ENCODE data around the gene CREG2. TPM values are rescaled to one million over a fixed set of nuclear protein-coding genes. Genes with fewer than 3 reads are reported as not detected.
"Not testable (repeated sequence)": the region's sequence is repeated elsewhere in the genome, so short reads cannot be mapped to it uniquely, and the experiment has no call there.

Gene CREG2
- total and polyA plus RNA-seq, 2 experiments from 2014 or later: 0.15 to 0.22 TPM

GRCh38 chr2:101356521-101356920 lies 30.8 kb downstream of the CREG2 start:
- H3K4me2 ChIP-seq (ENCODE audit: unreplicated experiment): no peak overlapping the region
- H3K4me3 ChIP-seq: no peak overlapping the region
- in situ Hi-C loops (cut with MboI): no loop called here
- H3K27me3 ChIP-seq (replicated peaks; ENCODE audit: insufficient read depth): no peaks in the 10 kb centered on the region
- TF ChIP-seq EZH2 (IDR thresholded peaks at IDR 0.05; ENCODE audit: insufficient read depth, poor library complexity, severe bottlenecking): no peak
- TF ChIP-seq EZH2phosphoT487 (IDR thresholded peaks at IDR 0.05; ENCODE audit: insufficient read depth, low read depth): no peak
- no peak overlapping the region for H3K9ac ChIP-seq
- no peaks in the 10 kb centered on the region for H4K20me1 ChIP-seq (ENCODE audit: insufficient read depth)
- 37 to 48% methylated on average over 2 of the region's 2 CpGs for WGBS, 2 experiments (ENCODE audit: low coverage in 1 of 2, low lambda C conversion rate in 2 of 2, missing lambda C conversion rate in 2 of 2)
- peak; percentile 55 for DNase-seq
- no peaks in the 10 kb centered on the region for H3F3A ChIP-seq (ENCODE audit: insufficient read depth)
- H2AFZ ChIP-seq: no peak overlapping the region
- H3K9me3 ChIP-seq (ENCODE audit: low read depth): no peaks in the 10 kb centered on the region
- H3K27ac ChIP-seq: no peak overlapping the region
- no peaks in the 10 kb centered on the region for H3K36me3 ChIP-seq (ENCODE audit: low read depth)
- H3K79me2 ChIP-seq (ENCODE audit: insufficient read depth): no peaks in the 10 kb centered on the region
- H3K4me1 ChIP-seq (ENCODE audit: insufficient read depth): peaks cover 10% of the 10 kb centered on the region
- H3K9me2 ChIP-seq (ENCODE audit: insufficient read depth): no peaks in the 10 kb centered on the region

GRCh38 chr2:101356055-101356454 lies 31.2 kb downstream of the CREG2 start:
- no peak overlapping the region for H3K4me3 ChIP-seq
- no peak overlapping the region for H3K9ac ChIP-seq
- DNase-seq: no peak
- in situ Hi-C loops (cut with MboI): no loop called here
- H3K79me2 ChIP-seq (ENCODE audit: insufficient read depth): no peaks in the 10 kb centered on the region
- peaks cover 10% of the 10 kb centered on the region for H3K4me1 ChIP-seq (ENCODE audit: insufficient read depth)
- H4K20me1 ChIP-seq (ENCODE audit: insufficient read depth): no peaks in the 10 kb centered on the region
- no peak overlapping the region for H2AFZ ChIP-seq
- H3K4me2 ChIP-seq (ENCODE audit: unreplicated experiment): no peak overlapping the region
- 77% methylated on average over 6 of the region's 6 CpGs for WGBS, 2 experiments (ENCODE audit: low coverage in 1 of 2, low lambda C conversion rate in 2 of 2, missing lambda C conversion rate in 2 of 2)
- TF ChIP-seq EZH2phosphoT487 (IDR thresholded peaks at IDR 0.05; ENCODE audit: insufficient read depth, low read depth) (no peak), EZH2 (IDR thresholded peaks at IDR 0.05; ENCODE audit: insufficient read depth, poor library complexity, severe bottlenecking) (no peak)
- no peaks in the 10 kb centered on the region for H3K9me2 ChIP-seq (ENCODE audit: insufficient read depth)
- no peak overlapping the region for H3K27ac ChIP-seq
- no peaks in the 10 kb centered on the region for H3K9me3 ChIP-seq (ENCODE audit: low read depth)
- H3F3A ChIP-seq (ENCODE audit: insufficient read depth): no peaks in the 10 kb centered on the region
- no peaks in the 10 kb centered on the region for H3K36me3 ChIP-seq (ENCODE audit: low read depth)
- H3K27me3 ChIP-seq (replicated peaks; ENCODE audit: insufficient read depth): no peaks in the 10 kb centered on the region

GRCh38 chr2:101355401-101356054 lies 31.8 kb downstream of the CREG2 start:
- Histone ChIP-seq H3K4me3 (no peak overlapping the region), H3F3A (ENCODE audit: insufficient read depth) (no peaks in the 10 kb centered on the region), H3K79me2 (ENCODE audit: insufficient read depth) (no peaks in the 10 kb centered on the region), H3K4me2 (ENCODE audit: unreplicated experiment) (no peak overlapping the region), H3K27ac (no peak overlapping the region), H3K9ac (no peak overlapping the region), H2AFZ (no peak overlapping the region), H3K27me3 (replicated peaks; ENCODE audit: insufficient read depth) (no peaks in the 10 kb centered on the region), H3K9me2 (ENCODE audit: insufficient read depth) (no peaks in the 10 kb centered on the region), H3K9me3 (ENCODE audit: low read depth) (no peaks in the 10 kb centered on the region), H3K36me3 (ENCODE audit: low read depth) (no peaks in the 10 kb centered on the region), H4K20me1 (ENCODE audit: insufficient read depth) (no peaks in the 10 kb centered on the region), H3K4me1 (ENCODE audit: insufficient read depth) (peaks cover 10% of the 10 kb centered on the region)
- in situ Hi-C loops (cut with MboI): no loop called here
- TF ChIP-seq EZH2phosphoT487 (IDR thresholded peaks at IDR 0.05; ENCODE audit: insufficient read depth, low read depth): no peak
- TF ChIP-seq EZH2 (IDR thresholded peaks at IDR 0.05; ENCODE audit: insufficient read depth, poor library complexity, severe bottlenecking): no peak
- WGBS, 2 experiments (ENCODE audit: low coverage in 1 of 2, low lambda C conversion rate in 2 of 2, missing lambda C conversion rate in 2 of 2): 86 to 91% methylated on average over 9 to 10 of the region's 10 CpGs
- DNase-seq: peak; percentile 32

GRCh38 chr2:101354420-101355311 lies 32.6 kb downstream of the CREG2 start:
- Histone ChIP-seq H3F3A (ENCODE audit: insufficient read depth) (no peaks in the 10 kb centered on the region), H3K9me2 (ENCODE audit: insufficient read depth) (no peaks in the 10 kb centered on the region), H3K4me3 (no peak overlapping the region), H3K9ac (no peak overlapping the region), H3K9me3 (ENCODE audit: low read depth) (no peaks in the 10 kb centered on the region), H3K4me2 (ENCODE audit: unreplicated experiment) (no peak overlapping the region), H3K27me3 (replicated peaks; ENCODE audit: insufficient read depth) (no peaks in the 10 kb centered on the region), H4K20me1 (ENCODE audit: insufficient read depth) (no peaks in the 10 kb centered on the region), H3K36me3 (ENCODE audit: low read depth) (no peaks in the 10 kb centered on the region), H3K4me1 (ENCODE audit: insufficient read depth) (peaks cover 10% of the 10 kb centered on the region), H2AFZ (no peak overlapping the region), H3K79me2 (ENCODE audit: insufficient read depth) (no peaks in the 10 kb centered on the region), H3K27ac (no peak overlapping the region)
- in situ Hi-C loops (cut with MboI): no loop called here
- no peak for DNase-seq
- TF ChIP-seq EZH2phosphoT487 (IDR thresholded peaks at IDR 0.05; ENCODE audit: insufficient read depth, low read depth) (no peak), EZH2 (IDR thresholded peaks at IDR 0.05; ENCODE audit: insufficient read depth, poor library complexity, severe bottlenecking) (no peak)
- 88 to 89% methylated on average over 21 of the region's 21 CpGs for WGBS, 2 experiments (ENCODE audit: low coverage in 1 of 2, low lambda C conversion rate in 2 of 2, missing lambda C conversion rate in 2 of 2)

GRCh38 chr2:101352631-101353030 lies 34.7 kb downstream of the CREG2 start:
- 94 to 98% methylated on average over 4 of the region's 4 CpGs for WGBS, 2 experiments (ENCODE audit: low coverage in 1 of 2, low lambda C conversion rate in 2 of 2, missing lambda C conversion rate in 2 of 2)
- H3K27ac ChIP-seq: not testable (repeated sequence)

More at GRCh38 chr2:101352631-101353030, 34.7 kb downstream of the CREG2 start:
- H3K27me3 ChIP-seq (replicated peaks; ENCODE audit: insufficient read depth); H2AFZ ChIP-seq; H3K4me1 ChIP-seq (ENCODE audit: insufficient read depth); H3F3A ChIP-seq (ENCODE audit: insufficient read depth); H3K4me3 ChIP-seq; DNase-seq; H3K9me2 ChIP-seq (ENCODE audit: insufficient read depth); H3K4me2 ChIP-seq (ENCODE audit: unreplicated experiment); in situ Hi-C loops (cut with MboI); H3K9me3 ChIP-seq (ENCODE audit: low read depth); H3K9ac ChIP-seq; H3K36me3 ChIP-seq (ENCODE audit: low read depth); H4K20me1 ChIP-seq (ENCODE audit: insufficient read depth); H3K79me2 ChIP-seq (ENCODE audit: insufficient read depth): not testable (repeated sequence)

All from GM23248 (cell line).